GM12878 (cell line): ENCODE results near the gene TRPV3. TPM values are rescaled to one million over a fixed set of nuclear protein-coding genes. Genes with fewer than 3 reads are reported as not detected.

Experiments used
- ATAC-seq: fragments of 200-7000 bp; cut with Tn5 transposase; 3 replicates; pipeline ENCODE4 v1.9.1; 2020; ENCODE audit warnings: mild to moderate bottlenecking, moderate library complexity
- BruUV-seq: library from RNA; stranded (reverse); fragments of 400-500 nt; replicated peaks from 2 replicates; lab custom pipeline; 2021; lab: Mats Ljungman, UMichigan
- CTCF ChIA-PET: fragments of 300-600 bp; sonication (Branson Sonifier 250); formaldehyde crosslinking; extraction: SDS; loops from one replicate; lab custom pipeline; 2021; ENCODE audit warnings: inconsistent platforms; lab: Yijun Ruan, JAX
- POLR2A ChIA-PET: fragments of 350-600 bp; formaldehyde crosslinking; extraction: SDS; loops from one replicate; lab custom pipeline; 2021; ENCODE audit warnings: inconsistent platforms; lab: Charles Lee
- RAD21 ChIA-PET: fragments of 300-600 bp; sonication (Branson Sonifier 250); formaldehyde crosslinking; loops from one replicate; lab custom pipeline; 2023; ENCODE audit warnings: antibody characterized with exemption; ENCODE audit not compliant: unreplicated experiment; lab: Charles Lee
- SMC1A ChIA-PET: fragments of 300-600 bp; sonication (Branson Sonifier 250); formaldehyde crosslinking; loops from one replicate; lab custom pipeline; 2023; ENCODE audit not compliant: unreplicated experiment, uncharacterized antibody; lab: Charles Lee
- DNase-seq: peaks from one replicate; pipeline ENCODE4 v3.0.0-alpha.2; 2011; ENCODE audit warnings: low read depth, low spot score
- FAIRE-seq: peaks from 3 replicates; lab custom pipeline; 2011; peaks lifted over from hg19 to GRCh38; lab: Jason Lieb, UNC
- H2AFZ ChIP-seq: 2 replicates; pipeline ENCODE4 v1.6.0; 2011; ENCODE audit warnings: low read depth, low read length, control low read depth; ENCODE audit not compliant: control insufficient read depth
- H3K27ac ChIP-seq: 2 replicates; pipeline ENCODE4 v1.5.1; 2011; ENCODE audit warnings: control low read depth; ENCODE audit not compliant: control insufficient read depth, insufficient read depth
- H3K27me3 ChIP-seq, 2 experiments: replicated peaks in 1 of 2; 2 replicates each; pipeline versions ENCODE4 v1.6.0 to v1.6.1; 2011; ENCODE audit warnings: low read length in 1 of 2; ENCODE audit not compliant: control insufficient read depth in 2 of 2, insufficient read depth in 2 of 2
- H3K36me3 ChIP-seq, 2 experiments: 2 replicates each; pipeline ENCODE4 v1.5.1; 2011; ENCODE audit warnings: low read length in 1 of 2; ENCODE audit not compliant: control insufficient read depth in 2 of 2, insufficient read depth in 2 of 2
- H3K4me1 ChIP-seq: 2 replicates; pipeline ENCODE4 v1.6.1; 2011; ENCODE audit warnings: mild to moderate bottlenecking, low read length, moderate library complexity, mixed read lengths; ENCODE audit not compliant: control insufficient read depth, insufficient read depth
- H3K4me2 ChIP-seq: 2 replicates; pipeline ENCODE4 v1.6.0; 2011; ENCODE audit warnings: control low read depth; ENCODE audit not compliant: control insufficient read depth, insufficient read depth
- H3K4me3 ChIP-seq: fragments of 200-600 bp; sonication (generic); 2 replicates; pipeline ENCODE4 v1.5.1; 2016
- H3K79me2 ChIP-seq: 2 replicates; pipeline ENCODE4 v1.6.0; 2011; ENCODE audit warnings: low read length; ENCODE audit not compliant: control insufficient read depth, insufficient read depth
- H3K9ac ChIP-seq: 2 replicates; pipeline ENCODE4 v1.8.0; 2011; ENCODE audit warnings: low read length, control low read depth, mixed read lengths; ENCODE audit not compliant: control insufficient read depth, insufficient read depth
- H3K9me3 ChIP-seq: replicated peaks from 3 replicates; pipeline ENCODE4 v1.5.1; 2011; ENCODE audit warnings: mild to moderate bottlenecking, low read length; ENCODE audit not compliant: control insufficient read depth, insufficient read depth
- H4K20me1 ChIP-seq: 2 replicates; pipeline ENCODE4 v1.6.0; 2011; ENCODE audit not compliant: control insufficient read depth, insufficient read depth
- CBFB ChIP-seq: IDR thresholded peaks from 2 replicates; pipeline ENCODE4 v1.6.1; 2016; ENCODE audit warnings: antibody characterized with exemption, low read depth
- ESRRA ChIP-seq: IDR thresholded peaks from 2 replicates; pipeline ENCODE4 v1.6.1; 2012; ENCODE audit warnings: mild to moderate bottlenecking, low read length, improper control_type of control experiment
- ETV6 ChIP-seq, 2 experiments: fragments of 450-650 bp in 1 of 2; IDR thresholded peaks in 1 of 2; conservative IDR thresholded peaks in 1 of 2; 2 replicates each; pipeline ENCODE4 v1.6.1; 2014; ENCODE audit warnings: antibody characterized with exemption in 1 of 2, borderline replicate concordance in 1 of 2, low read depth in 1 of 2, mild to moderate bottlenecking in 1 of 2, moderate library complexity in 1 of 2
- HDAC6 ChIP-seq: fragments of 200-600 bp; sonication (generic); IDR thresholded peaks from one replicate; pipeline ENCODE4 v1.8.0; 2017; ENCODE audit warnings: antibody characterized with exemption; ENCODE audit not compliant: unreplicated experiment
- HSF1 ChIP-seq: fragments of 150-350 bp; IDR thresholded peaks from 2 replicates; pipeline ENCODE4 v1.6.1; 2014; ENCODE audit warnings: mild to moderate bottlenecking, low read depth, low read length
- MTA2 ChIP-seq: fragments of 450-650 bp; IDR thresholded peaks from 2 replicates; pipeline ENCODE4 v1.6.1; 2016; ENCODE audit warnings: low read depth, mild to moderate bottlenecking, moderate library complexity
- RBBP5 ChIP-seq: fragments of 200-600 bp; sonication (generic); conservative IDR thresholded peaks from 2 replicates; pipeline ENCODE4 v1.6.1; 2016
- SRF ChIP-seq, 2 experiments: IDR thresholded peaks; 2 replicates each; pipeline ENCODE4 v1.6.1; 2011; ENCODE audit warnings: low read depth in 2 of 2, low read length in 2 of 2, mild to moderate bottlenecking in 1 of 2, moderate library complexity in 1 of 2
- STAT1 ChIP-seq: fragments of 450-650 bp; conservative IDR thresholded peaks from 2 replicates; pipeline ENCODE4 v1.6.1; 2014; ENCODE audit warnings: antibody characterized with exemption, mild to moderate bottlenecking
- SUPT20H ChIP-seq: IDR thresholded peaks from 2 replicates; pipeline ENCODE4 v1.6.1; 2011; ENCODE audit warnings: low read depth, mild to moderate bottlenecking, low read length, moderate library complexity, borderline replicate concordance; ENCODE audit not compliant: control insufficient read depth
- SUZ12 ChIP-seq: fragments of 200-600 bp; sonication (generic); IDR thresholded peaks from one replicate; pipeline ENCODE4 v1.6.1; 2018; ENCODE audit warnings: antibody characterized with exemption, mild to moderate bottlenecking; ENCODE audit not compliant: unreplicated experiment
- TARDBP ChIP-seq: IDR thresholded peaks from 2 replicates; pipeline ENCODE4 v1.6.1; 2016; ENCODE audit warnings: borderline replicate concordance
- ZBTB40 ChIP-seq: fragments of 450-650 bp; IDR thresholded peaks from 2 replicates; pipeline ENCODE4 v1.6.1; 2016; ENCODE audit warnings: mild to moderate bottlenecking, moderate library complexity, borderline replicate concordance
- WGBS: methylation state at CpG from one replicate; pipeline ENCODE4 v1.1.6; 2016; ENCODE audit warnings: low lambda C conversion rate; ENCODE audit not compliant: insufficient replicate concordance, insufficient coverage; ENCODE audit errors: missing lambda C conversion rate; 5-methylcytosine and 5-hydroxymethylcytosine counted together
- in situ Hi-C: fragments of 300-500 bp; cut with MboI; formaldehyde crosslinking; loops from 9 replicates; pipeline ENCODE4 v1.14.3; 2018; ENCODE audit warnings: mixed read lengths
- intact Hi-C: fragments of 100-400 bp; cut with micrococcal nuclease; formaldehyde crosslinking; loops from one replicate; pipeline ENCODE4 v1.14.2; 2022; ENCODE audit not compliant: unreplicated experiment
- polyA plus RNA-seq, 11 experiments: library from polyadenylated mRNA; depleted of rRNA in 4 of 11; unstranded in 6 of 11; stranded (reverse) in 5 of 11; fragments of >200 nt; fragmentation: Nextera tagmentation in 4 of 11; fragmentation: Illumina TruSeq in 1 of 11; extraction: Ambion mirVana in 4 of 11; extraction: Trizol in 1 of 11; gene quantifications; 1 replicate in 1 of 11; 2 replicates in 10 of 11; pipeline versions ENCODE4 v1.2.1 to v1.2.3, GENCODE V29; 2011 to 2016; ENCODE audit warnings: inconsistent platforms in 2 of 11, missing spikeins in 2 of 11, low read depth in 1 of 11
- total RNA-seq, 4 experiments: library from RNA; depleted of rRNA in 3 of 4; stranded (reverse); fragments of >200 nt in 3 of 4; fragmentation: Illumina TruSeq in 1 of 4; extraction: Trizol in 1 of 4; gene quantifications; 2 replicates each; pipeline versions ENCODE4 v1.2.1 to v1.2.3, GENCODE V29; 2013 to 2021
- TF ChIP-seq, protein P1 (sequence below): fragments of 450-650 bp; IDR thresholded peaks from 2 replicates; pipeline ENCODE4 v1.6.1; 2016; ENCODE audit warnings: mild to moderate bottlenecking

TRPV3 gene
- total and polyA plus RNA-seq, 10 of the 15 experiments (the other 5 are each of a cell fraction or from before 2014, with no cell fraction given) = 0.52 to 12.0 (median 2.7) TPM

DNA sequence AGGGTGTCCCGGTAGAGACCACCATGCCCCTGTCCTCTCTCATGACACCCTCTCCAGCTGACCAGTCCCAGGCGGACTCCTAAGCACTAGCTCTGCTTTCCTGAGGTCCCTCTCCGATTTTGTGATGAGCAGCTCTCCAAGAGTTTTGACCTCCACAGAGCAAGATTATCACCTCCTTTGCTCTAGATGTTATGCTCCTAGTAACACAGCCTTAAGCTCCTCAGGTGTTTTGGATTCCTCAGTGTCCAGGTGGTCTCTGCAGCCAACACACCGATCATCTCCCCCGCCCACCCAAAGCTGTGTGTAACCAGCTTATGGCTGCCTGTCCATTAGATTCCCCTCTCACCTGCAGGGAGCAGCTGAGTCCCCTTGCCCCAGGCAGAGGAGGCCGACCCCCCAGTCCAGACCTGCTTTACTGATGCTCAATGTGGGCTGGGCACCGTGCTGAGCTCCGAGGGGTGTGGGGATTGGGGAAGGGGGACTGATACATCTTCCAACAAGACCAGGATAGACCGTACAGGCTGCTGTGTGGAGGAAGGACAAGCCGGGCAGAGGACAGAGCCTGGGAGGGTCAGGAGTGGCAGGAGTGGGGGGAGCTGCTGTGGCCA lies 2.3 kb downstream of the TRPV3 start:
- no peak for ATAC-seq
- Histone ChIP-seq H3K27ac (no peak overlapping the region), H4K20me1 (no peaks in the 10 kb centered on the region), H3K79me2 (no peaks in the 10 kb centered on the region; the same call in none of the 2 replicates), H3K4me1 (peaks cover 34% of the 10 kb centered on the region), H3K36me3 (no peaks in the 10 kb centered on the region), H3K4me2 (no peak overlapping the region), H3K9ac (no peak overlapping the region), H3K27me3 (no peaks in the 10 kb centered on the region), H3K9me3 (no peaks in the 10 kb centered on the region), H3K4me3 (no peak overlapping the region), H2AFZ (no peak overlapping the region)
- WGBS = 83% methylated on average over 10 of the region's 10 CpGs
- POLR2A ChIA-PET = no interaction called here
- intact Hi-C loops (loop anchor here (10.0 kb wide), 1 partner anchor 110 kb away; the partner anchor contains the start of genes EMC6 and TAX1BP3), in situ Hi-C loops (no loop called here)
- no peak for DNase-seq
- BruUV-seq = no TSS peak
- CTCF ChIA-PET = interaction anchor here (1.5 to 2.0 kb wide), 3 partner anchors 48 to 358 kb away, joined by 4 to 8 read pairs (median 5); partner anchors contain the start of genes CTNS and SHPK
- TF ChIP-seq CBFB (no peak), ESRRA (no peak), ETV6 (conservative IDR thresholded peaks at IDR 0.05 in 1 of 2, IDR thresholded peaks at IDR 0.05 in 1 of 2; ENCODE audit: borderline replicate concordance in 1 of 2, low read depth in 1 of 2) (no peak), SUPT20H (no peak), SRF (IDR thresholded peaks at IDR 0.05; ENCODE audit: low read depth in 2 of 2, low read length in 2 of 2) (no peak), STAT1 (no peak), HDAC6 (no peak), HSF1 (no peak), RBBP5 (no peak), ZBTB40 (no peak), MTA2 (no peak), TARDBP (no peak), SUZ12 (no peak)
- TF ChIP-seq, protein P1, sequence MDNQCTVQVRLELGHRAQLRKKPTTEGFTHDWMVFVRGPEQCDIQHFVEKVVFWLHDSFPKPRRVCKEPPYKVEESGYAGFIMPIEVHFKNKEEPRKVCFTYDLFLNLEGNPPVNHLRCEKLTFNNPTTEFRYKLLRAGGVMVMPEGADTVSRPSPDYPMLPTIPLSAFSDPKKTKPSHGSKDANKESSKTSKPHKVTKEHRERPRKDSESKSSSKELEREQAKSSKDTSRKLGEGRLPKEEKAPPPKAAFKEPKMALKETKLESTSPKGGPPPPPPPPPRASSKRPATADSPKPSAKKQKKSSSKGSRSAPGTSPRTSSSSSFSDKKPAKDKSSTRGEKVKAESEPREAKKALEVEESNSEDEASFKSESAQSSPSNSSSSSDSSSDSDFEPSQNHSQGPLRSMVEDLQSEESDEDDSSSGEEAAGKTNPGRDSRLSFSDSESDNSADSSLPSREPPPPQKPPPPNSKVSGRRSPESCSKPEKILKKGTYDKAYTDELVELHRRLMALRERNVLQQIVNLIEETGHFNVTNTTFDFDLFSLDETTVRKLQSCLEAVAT = no peak
- RAD21 ChIA-PET = interaction anchor here (0.9 to 4.1 kb wide), 3 partner anchors 9 to 81 kb away, joined by 3 to 26 read pairs (median 4); partner anchors contain the start of genes CTNS and SHPK
- FAIRE-seq = no peak
- SMC1A ChIA-PET = interaction anchor here (1.5 to 2.3 kb wide), 2 partner anchors 15 to 47 kb away, joined by 5 to 10 read pairs; no protein-coding TSS in a partner anchor
